CD4-positive, alpha-beta T cell treated with Interleukin-10 for 1 hour (primary cell): ENCODE measurements around the gene KRT3.

Experiments
- DNase-seq: peaks from one replicate; pipeline ENCODE4 v3.0.0-alpha.2; 2020

KRT3 gene

GRCh38 chr12:52826611-52827498 lies 30.9 kb upstream of the KRT3 start:
- DNase-seq, result no peak

DNA sequence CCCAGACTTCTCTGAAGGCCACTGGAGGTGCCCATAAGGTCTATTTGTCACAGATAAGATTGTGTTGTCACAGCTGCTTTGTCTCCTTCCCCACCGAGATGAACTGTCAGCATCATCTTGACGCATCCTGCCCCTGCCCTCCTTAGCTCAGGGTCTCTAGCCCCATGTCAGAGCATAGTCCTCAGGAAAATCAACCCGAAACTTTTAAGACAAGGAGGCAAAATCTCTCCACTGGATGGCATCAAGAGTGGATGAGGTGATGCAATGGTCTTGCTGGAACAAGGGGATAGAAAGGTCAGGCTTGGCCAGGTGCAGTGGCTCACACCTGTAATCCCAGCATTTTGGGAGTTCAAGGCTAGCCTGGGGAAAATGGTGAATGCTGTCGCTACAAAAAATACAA lies 30.0 kb upstream of the KRT3 start:
- no peak for DNase-seq

- no peak for DNase-seq
Observed at GRCh38 chr12:52824741-52825410, 29.0 kb upstream of the KRT3 start.

- no peak for DNase-seq
Observed at GRCh38 chr12:52823761-52824450, 28.0 kb upstream of the KRT3 start.

DNA sequence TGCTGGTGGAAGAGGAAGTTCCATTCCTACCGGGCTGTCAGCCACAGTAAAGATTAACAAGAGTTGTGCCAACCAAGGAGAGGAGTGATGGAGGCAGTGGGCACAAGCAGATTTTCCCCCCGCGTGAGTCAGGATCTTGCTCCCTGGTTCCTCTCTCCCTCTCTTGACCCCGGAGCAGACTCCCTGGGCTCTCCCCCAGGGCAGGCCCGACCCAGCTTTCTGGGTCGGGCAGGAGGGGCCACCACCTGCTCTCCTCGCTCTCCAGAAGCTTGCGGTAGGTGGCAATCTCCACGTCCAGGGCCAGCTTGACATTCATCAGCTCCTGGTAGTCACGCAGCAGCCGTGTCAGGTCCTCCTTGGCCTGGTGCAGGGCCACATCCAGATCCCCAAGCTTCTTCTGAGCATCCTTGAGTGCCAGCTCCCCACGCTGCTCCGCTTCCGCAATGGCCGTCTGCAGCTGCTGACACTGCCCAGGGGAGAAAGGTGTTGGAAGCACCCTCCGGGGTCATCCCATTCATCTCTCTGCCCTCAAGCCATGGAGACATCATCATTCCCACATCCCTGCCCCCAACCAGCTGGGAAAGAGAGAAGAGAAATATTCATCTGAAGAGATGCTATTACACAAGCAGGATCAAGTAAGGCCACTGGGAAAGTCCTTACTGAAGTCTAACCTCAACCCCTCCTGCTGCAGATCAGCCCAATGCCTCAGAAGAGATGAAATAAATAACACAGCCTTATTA lies 27.0 kb upstream of the KRT3 start:
- DNase-seq, result no peak

DNA sequence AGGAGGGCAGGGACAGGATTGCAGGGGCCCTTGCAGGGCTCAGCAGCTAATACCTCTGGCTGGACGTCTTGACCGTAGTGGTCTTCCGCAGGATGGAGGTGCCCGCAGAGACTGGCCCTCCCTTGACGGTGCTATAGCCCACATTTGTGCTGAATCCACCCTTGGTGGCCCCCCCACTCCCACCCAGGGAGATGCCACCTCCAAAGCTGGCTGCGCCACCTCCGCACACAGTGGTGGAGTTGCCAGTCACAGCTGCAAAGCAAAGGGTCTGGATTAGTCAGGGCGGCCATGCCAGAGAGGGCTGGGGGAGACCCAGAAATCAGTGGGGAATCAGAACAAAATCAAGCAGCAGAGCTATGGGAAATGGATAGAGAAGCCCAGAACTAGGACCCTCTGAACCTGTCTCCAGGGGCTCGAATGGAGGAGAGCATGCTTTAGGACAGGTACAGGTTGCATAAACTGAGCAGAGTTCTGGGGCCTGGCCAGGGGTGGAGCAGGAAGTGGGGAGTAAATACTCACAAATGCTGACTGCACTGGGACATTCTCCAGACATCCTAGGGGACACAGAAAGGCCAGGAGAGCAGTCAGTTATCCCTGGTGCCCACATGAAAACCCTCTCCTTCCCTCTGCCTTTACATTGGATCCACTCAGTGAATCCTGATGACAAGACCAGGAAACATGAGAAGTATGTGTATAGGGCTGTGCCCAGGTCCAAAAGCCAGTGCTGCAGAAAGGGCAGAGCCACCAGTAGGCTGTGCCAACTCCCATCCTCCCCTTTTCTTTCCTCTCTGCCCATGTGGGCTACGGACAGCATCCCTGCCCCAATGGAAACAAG lies 26.1 kb upstream of the KRT3 start:
- no peak for DNase-seq

DNA sequence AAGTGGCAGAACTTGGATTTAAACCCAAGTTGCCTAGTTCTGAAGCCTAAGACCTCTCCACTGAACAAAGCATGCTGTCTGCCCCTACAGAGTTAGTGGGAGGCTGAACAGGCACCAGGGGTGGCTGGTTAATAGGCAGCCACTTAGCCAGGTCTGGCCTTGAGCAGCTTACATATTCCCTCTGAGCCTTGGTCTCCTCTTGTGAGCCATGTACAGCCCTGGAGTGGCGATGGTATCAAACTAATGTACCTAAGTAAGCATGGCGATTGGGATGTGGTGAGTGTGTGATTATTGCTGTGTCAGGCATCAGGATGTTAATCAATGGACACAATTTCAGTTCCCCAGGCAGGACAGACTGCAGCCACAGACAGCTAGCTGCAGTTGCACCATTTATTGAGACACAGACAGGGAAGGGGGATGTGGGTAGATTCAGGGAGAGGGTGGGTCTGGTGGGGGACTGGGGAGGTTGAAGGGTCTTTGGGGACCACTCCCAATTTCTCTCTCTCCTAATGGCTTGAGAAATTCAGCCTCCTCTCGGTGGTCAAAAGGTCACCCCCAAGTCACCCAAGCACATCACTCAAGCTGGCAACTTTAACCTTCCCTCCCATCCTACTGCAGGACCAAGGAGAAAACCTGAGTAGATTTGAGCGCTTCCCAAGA lies 25.3 kb upstream of the KRT3 start:
- DNase-seq, result no peak

DNA sequence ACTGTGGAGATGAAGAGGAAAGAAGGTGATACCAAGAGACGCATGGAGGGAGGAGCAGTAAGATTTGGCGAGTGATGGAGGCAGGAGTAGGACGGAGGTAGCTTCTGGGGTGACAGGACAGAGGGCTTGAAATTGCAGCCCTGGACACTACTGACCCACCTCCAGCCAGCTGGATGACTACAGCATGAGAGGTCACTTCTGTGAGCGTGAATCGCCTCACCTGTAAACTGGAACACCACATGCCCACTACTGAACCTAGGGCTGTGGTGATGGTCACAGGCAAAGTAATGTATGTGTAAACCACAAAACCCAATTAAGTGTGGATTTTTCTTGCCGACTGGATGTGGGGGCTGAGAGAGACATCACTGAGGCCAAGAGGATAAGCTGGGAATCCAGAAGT lies 24.6 kb upstream of the KRT3 start:
- no peak for DNase-seq

- DNase-seq, result no peak
Observed at GRCh38 chr12:52819731-52820510, 24.0 kb upstream of the KRT3 start.

DNA sequence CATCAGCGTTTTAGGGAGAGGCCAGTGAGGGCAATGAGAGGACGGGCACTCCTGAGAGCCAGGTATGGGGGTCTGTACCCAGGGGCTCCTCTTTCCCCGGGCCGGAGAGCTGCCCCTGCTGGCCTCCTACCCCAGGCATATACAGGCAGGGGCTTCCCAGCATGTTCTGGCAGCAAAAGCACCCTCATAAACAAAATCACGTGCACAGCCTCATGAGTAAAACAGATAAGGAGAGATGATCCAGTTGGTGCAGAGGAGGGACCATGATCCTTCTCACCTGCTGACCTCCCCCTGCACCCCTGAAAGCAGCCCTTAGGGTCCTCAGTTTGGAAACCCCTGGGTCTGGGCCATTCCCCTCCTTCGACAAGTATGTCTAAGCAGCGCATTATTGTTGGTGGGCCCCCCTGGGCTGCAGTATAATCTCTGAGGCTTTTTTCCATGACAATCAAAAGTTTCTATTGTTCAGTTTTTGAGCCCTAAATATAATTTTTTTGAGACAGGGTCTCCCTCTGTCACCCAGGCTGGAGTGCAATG lies 23.0 kb upstream of the KRT3 start:
- DNase-seq, result no peak

GRCh38 chr12:52818388-52818787 lies 22.5 kb upstream of the KRT3 start:
- no peak for DNase-seq

DNA sequence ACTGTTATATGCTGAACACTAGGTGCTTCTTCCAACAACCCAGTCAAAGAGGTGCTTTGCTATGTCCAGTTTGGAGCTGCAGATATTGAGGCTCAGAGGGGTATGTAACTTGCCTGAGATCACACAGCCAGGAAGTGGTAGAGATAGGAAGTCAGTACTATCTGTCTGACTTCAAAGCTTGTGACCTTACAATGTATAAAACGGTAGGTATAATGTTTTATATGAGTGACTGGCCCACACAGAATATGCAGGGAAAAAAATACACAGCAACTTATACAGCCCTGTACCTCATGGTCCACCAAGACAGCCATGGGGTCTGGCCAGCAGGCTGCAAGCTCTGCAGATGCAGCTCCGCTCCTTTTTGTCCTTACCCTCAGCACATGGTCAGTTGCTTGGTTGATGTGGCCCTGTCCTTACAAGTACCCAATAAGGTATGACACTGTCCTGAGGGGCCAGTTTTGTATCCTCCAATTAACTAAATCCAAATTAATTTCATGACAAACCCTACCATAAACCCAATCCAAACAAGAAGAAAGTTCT lies 21.9 kb upstream of the KRT3 start:
- DNase-seq, result no peak

GRCh38 chr12:52817003-52817698 lies 21.2 kb upstream of the KRT3 start:
- no peak for DNase-seq

- DNase-seq, result no peak
Observed at GRCh38 chr12:52815676-52816588, 20.0 kb upstream of the KRT3 start.

DNA sequence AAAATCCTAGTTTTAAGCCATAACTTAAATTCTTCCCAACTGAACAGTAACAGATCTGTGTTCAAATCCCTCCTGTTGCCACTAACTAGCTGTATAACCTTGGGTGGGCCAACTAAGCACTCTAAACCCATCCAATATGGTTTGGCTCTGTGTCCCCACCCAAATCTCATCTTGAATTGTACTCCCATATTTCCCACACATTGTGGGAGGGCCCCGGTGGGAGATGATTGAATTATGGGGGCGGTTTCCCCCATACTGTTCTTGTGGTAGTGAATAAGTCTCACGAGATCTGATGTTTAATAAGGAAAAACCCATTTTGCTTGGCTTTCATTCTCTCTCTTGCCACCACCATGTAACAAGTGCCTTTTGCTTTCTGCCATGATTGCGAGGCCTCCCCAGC lies 19.2 kb upstream of the KRT3 start:
- no peak for DNase-seq

DNA sequence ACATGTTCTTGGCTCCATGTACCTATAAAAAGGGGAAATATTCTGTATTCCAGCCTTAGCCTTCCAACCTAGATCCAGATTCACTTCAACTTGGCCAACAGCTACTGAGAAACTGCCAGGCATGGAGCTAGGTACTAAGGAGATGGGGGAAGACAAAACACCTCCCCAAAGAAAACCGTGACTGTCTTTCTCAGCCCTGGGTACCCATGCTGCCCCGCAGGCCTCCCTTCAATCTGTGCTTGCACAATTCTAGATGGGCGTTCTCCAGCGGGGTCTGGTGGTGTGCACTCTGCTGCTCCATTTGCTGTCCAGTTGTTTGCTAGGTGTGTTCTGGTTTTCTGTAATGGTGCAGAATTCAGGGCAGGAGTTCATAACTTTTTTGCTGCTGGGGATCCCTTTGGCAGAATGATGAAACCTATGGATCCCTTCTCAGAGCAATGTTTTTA lies 18.8 kb upstream of the KRT3 start:
- no peak for DNase-seq

- no peak for DNase-seq
Observed at GRCh38 chr12:52813885-52814709, 18.2 kb upstream of the KRT3 start, which contains the start of gene KRT4. TSS of gene KRT4 (minus strand) at chr12:52814116. CDS start at chr12:52814058, 58 bp downstream.
